K562 (cell line): ENCODE measurements around the gene BPTF. TPM values are rescaled to one million over a fixed set of nuclear protein-coding genes. Genes with fewer than 3 reads are reported as not detected.
A peak's percentile ranks its signal among the peaks of the same experiment; 100 is the strongest.

ENCODE experiments used
- ARID1B ChIP-seq: fragments of 450-650 bp; IDR thresholded peaks from 2 replicates; pipeline ENCODE4 v1.6.1; 2016; ENCODE audit warnings: antibody characterized with exemption, mild to moderate bottlenecking, inconsistent platforms
- BCOR ChIP-seq: fragments of 450-650 bp; IDR thresholded peaks from 2 replicates; pipeline ENCODE4 v1.6.1; 2016
- EP400 ChIP-seq: fragments of 450-650 bp; IDR thresholded peaks from 2 replicates; pipeline ENCODE4 v1.6.1; 2017; ENCODE audit warnings: antibody characterized with exemption, mild to moderate bottlenecking, moderate library complexity
- FOSL1 ChIP-seq: fragments of 200-800 bp; sonication (Bioruptor generic); conservative IDR thresholded peaks from 2 replicates; pipeline ENCODE4 v1.6.1; 2016; ENCODE audit warnings: missing genetic modification characterization, missing compliant biosample characterization
- HMGN3 ChIP-seq: IDR thresholded peaks from 2 replicates; pipeline ENCODE4 v1.6.1; 2011; ENCODE audit warnings: borderline replicate concordance, low read depth, mild to moderate bottlenecking, mixed read lengths, low read length; ENCODE audit not compliant: insufficient read length; ENCODE audit errors: extremely low read depth
- MCM3 ChIP-seq: fragments of 450-650 bp; IDR thresholded peaks from 2 replicates; pipeline ENCODE4 v1.6.1; 2016
- MCM7 ChIP-seq, 2 experiments: fragments of 450-650 bp; IDR thresholded peaks; 2 replicates each; pipeline ENCODE4 v1.6.1; 2016 to 2018
- NFIX ChIP-seq: fragments of 250-450 bp; sonication (Bioruptor Pico); IDR thresholded peaks from 2 replicates; pipeline ENCODE4 v1.4.0; 2020; ENCODE audit warnings: low read depth, mild to moderate bottlenecking, moderate library complexity
- PTTG1 ChIP-seq: fragments of 450-650 bp; IDR thresholded peaks from 2 replicates; pipeline ENCODE4 v1.6.1; 2016; ENCODE audit warnings: low read depth, mild to moderate bottlenecking, missing genetic modification characterization, missing compliant biosample characterization
- SETDB1 ChIP-seq: IDR thresholded peaks from one replicate; pipeline ENCODE4 v1.6.1; 2012; ENCODE audit warnings: low read length, control low read depth, inconsistent platforms
- STAG1 ChIP-seq: sonication (generic); formaldehyde crosslinking; IDR thresholded peaks from 2 replicates; pipeline ENCODE4 v1.5.0; 2020; ENCODE audit warnings: missing genetic modification reagents, borderline replicate concordance
- SUPT5H ChIP-seq: fragments of 450-650 bp; IDR thresholded peaks from 2 replicates; pipeline ENCODE4 v1.6.1; 2016
- THRAP3 ChIP-seq: fragments of 450-650 bp; IDR thresholded peaks from 2 replicates; pipeline ENCODE4 v1.6.1; 2016; ENCODE audit warnings: mild to moderate bottlenecking, inconsistent platforms, borderline replicate concordance
- ZNF263 ChIP-seq: sonication (generic); formaldehyde crosslinking; IDR thresholded peaks from 2 replicates; pipeline ENCODE4 v1.8.0; 2022; ENCODE audit warnings: mild to moderate bottlenecking, missing genetic modification reagents, borderline replicate concordance
- ZNF282 ChIP-seq: sonication (generic); formaldehyde crosslinking; IDR thresholded peaks from 2 replicates; pipeline ENCODE4 v1.8.1; 2023; ENCODE audit warnings: missing genetic modification reagents
- ZNF384 ChIP-seq: IDR thresholded peaks from 2 replicates; pipeline ENCODE4 v1.6.1; 2012; ENCODE audit warnings: low read depth, low read length, improper control_type of control experiment
- ZNF583 ChIP-seq: fragments of 250-450 bp; sonication (Bioruptor Pico); IDR thresholded peaks from 2 replicates; pipeline ENCODE4 v1.4.0; 2020
- ZNF778 ChIP-seq: fragments of 450-650 bp; formaldehyde crosslinking; IDR thresholded peaks from 2 replicates; pipeline ENCODE4 v1.4.0; 2020; ENCODE audit warnings: mild to moderate bottlenecking, moderate library complexity
- ZNF79 ChIP-seq: fragments of 250-450 bp; sonication (Bioruptor Pico); IDR thresholded peaks from 2 replicates; pipeline ENCODE4 v1.4.0; 2020; ENCODE audit warnings: low read depth, mild to moderate bottlenecking, moderate library complexity
- polyA plus RNA-seq, 8 experiments: library from polyadenylated mRNA; depleted of rRNA in 4 of 8; stranded (reverse) in 5 of 8; unstranded in 3 of 8; fragments of >200 nt; fragmentation: Nextera tagmentation in 2 of 8; fragmentation: Illumina TruSeq in 1 of 8; extraction: Ambion mirVana in 2 of 8; extraction: Trizol in 1 of 8; gene quantifications; 2 replicates each; pipeline versions ENCODE4 v1.2.1 to v1.2.3, GENCODE V29; 2011 to 2014; ENCODE audit warnings: inconsistent platforms in 1 of 8, missing spikeins in 1 of 8
- total RNA-seq, 7 experiments: library from RNA; depleted of rRNA in 6 of 7; stranded (reverse); fragments of >200 nt in 6 of 7; fragmentation: Illumina TruSeq in 2 of 7; extraction: Trizol in 2 of 7; gene quantifications; 2 replicates each; pipeline versions ENCODE4 v1.2.1 to v1.2.3, GENCODE V29; 2011 to 2021; ENCODE audit warnings: low replicate concordance in 1 of 7
- TF ChIP-seq, protein P1 (sequence below): fragments of 450-650 bp; formaldehyde crosslinking; IDR thresholded peaks from 2 replicates; pipeline ENCODE4 v1.4.0; 2022; ENCODE audit warnings: missing genetic modification characterization
- TF ChIP-seq, protein P2 (sequence below), 3 experiments: fragments of 200-800 bp in 1 of 3; sonication (Bioruptor generic) in 1 of 3; sonication (generic) in 1 of 3; formaldehyde crosslinking in 1 of 3; IDR thresholded peaks; 2 replicates each; pipeline versions ENCODE4 v1.6.1 to v1.8.0; 2016 to 2022; ENCODE audit warnings: mild to moderate bottlenecking in 2 of 3, missing compliant biosample characterization in 2 of 3, missing genetic modification characterization in 2 of 3, missing genetic modification reagents in 1 of 3
- TF ChIP-seq, protein P3 (sequence below): sonication (generic); formaldehyde crosslinking; IDR thresholded peaks from 2 replicates; pipeline ENCODE4 v1.8.0; 2023; ENCODE audit warnings: mild to moderate bottlenecking, missing genetic modification reagents

Gene BPTF
- total and polyA plus RNA-seq, 9 of the 15 experiments (the other 6 are each of a cell fraction or from before 2014, with no cell fraction given) = 12.5 to 52.1 (median 26.9) TPM

DNA sequence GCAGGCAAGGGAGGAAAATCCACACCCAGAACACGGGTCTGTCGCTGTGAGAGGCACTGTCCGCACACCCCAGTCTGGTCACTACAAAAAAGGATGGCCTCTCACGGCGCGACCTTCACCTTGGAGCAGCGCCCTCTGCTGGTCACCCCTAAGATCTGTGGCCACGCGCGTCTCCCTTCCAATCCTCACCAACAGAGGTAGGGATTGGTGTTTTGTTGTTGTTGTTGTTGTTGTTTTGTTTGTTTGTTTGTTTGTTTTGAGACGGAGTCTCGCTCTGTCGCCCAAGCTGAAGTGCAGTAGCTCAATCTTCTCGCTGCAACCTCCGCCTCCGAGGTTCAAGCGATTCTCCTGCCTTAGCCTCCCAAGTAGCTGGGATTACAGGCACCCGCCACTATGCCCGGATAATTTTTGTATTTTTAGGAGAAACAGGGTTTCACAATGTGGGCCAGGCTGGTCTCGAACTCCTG, 185.9 kb downstream of the BPTF start (continued):
- TF ChIP-seq ZNF384 = no peak
- TF ChIP-seq EP400 = peak; percentile 35; the same call in 1 of the 2 replicates
- TF ChIP-seq SUPT5H = no peak
- no peak for TF ChIP-seq NFIX
- TF ChIP-seq MCM3 = no peak
- no peak for TF ChIP-seq HMGN3
- peak; percentile 39 for TF ChIP-seq ARID1B
- TF ChIP-seq PTTG1 (tag) = no peak
- TF ChIP-seq THRAP3 = 0 out of 2 replicates have a peak, but pooled peaks have one; percentile 64
- no peak for TF ChIP-seq ZNF583 (CRISPR knock-in tag)
- TF ChIP-seq ZNF778 = no peak
- TF ChIP-seq, protein P1, sequence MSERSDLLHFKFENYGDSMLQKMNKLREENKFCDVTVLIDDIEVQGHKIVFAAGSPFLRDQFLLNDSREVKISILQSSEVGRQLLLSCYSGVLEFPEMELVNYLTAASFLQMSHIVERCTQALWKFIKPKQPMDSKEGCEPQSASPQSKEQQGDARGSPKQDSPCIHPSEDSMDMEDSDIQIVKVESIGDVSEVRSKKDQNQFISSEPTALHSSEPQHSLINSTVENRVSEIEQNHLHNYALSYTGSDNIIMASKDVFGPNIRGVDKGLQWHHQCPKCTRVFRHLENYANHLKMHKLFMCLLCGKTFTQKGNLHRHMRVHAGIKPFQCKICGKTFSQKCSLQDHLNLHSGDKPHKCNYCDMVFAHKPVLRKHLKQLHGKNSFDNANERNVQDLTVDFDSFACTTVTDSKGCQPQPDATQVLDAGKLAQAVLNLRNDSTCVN (CRISPR knock-in tag) = 0 out of 2 replicates have a peak, but pooled peaks have one; percentile 28
- TF ChIP-seq ZNF79 (CRISPR knock-in tag) = no peak
- TF ChIP-seq, protein P2, sequence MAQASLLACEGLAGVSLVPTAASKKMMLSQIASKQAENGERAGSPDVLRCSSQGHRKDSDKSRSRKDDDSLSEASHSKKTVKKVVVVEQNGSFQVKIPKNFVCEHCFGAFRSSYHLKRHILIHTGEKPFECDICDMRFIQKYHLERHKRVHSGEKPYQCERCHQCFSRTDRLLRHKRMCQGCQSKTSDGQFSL (CRISPR knock-in tag; IDR thresholded peaks at IDR 0.05) = no peak
- TF ChIP-seq, protein P2 (tag; IDR thresholded peaks at IDR 0.05) = no peak
- TF ChIP-seq STAG1 (CRISPR knock-in tag) = no peak
- TF ChIP-seq ZNF263 = no peak
- TF ChIP-seq BCOR = peak; percentile 85
- no peak for TF ChIP-seq FOSL1 (tag)
- TF ChIP-seq MCM7 (IDR thresholded peaks at IDR 0.05) = no peak
- TF ChIP-seq SETDB1 = no peak
- no peak for TF ChIP-seq ZNF282 (CRISPR knock-in tag)
- TF ChIP-seq, protein P3, sequence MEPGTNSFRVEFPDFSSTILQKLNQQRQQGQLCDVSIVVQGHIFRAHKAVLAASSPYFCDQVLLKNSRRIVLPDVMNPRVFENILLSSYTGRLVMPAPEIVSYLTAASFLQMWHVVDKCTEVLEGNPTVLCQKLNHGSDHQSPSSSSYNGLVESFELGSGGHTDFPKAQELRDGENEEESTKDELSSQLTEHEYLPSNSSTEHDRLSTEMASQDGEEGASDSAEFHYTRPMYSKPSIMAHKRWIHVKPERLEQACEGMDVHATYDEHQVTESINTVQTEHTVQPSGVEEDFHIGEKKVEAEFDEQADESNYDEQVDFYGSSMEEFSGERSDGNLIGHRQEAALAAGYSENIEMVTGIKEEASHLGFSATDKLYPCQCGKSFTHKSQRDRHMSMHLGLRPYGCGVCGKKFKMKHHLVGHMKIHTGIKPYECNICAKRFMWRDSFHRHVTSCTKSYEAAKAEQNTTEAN (CRISPR knock-in tag) = no peak
- TF ChIP-seq, all 486 proteins: peak for 43
